Activated CD4-positive, CD25-positive, alpha-beta regulatory T cell treated with anti-CD3 and anti-CD28 coated beads, Interleukin-2, amount 50 U/mL, for 16 hours (primary cell): Measurements from ENCODE around the gene DBH.
"Not testable (repeated sequence)": the region's sequence is repeated elsewhere in the genome, so short reads cannot be mapped to it uniquely, and the experiment has no call there.

Experiments
- DNase-seq: peaks from one replicate; pipeline ENCODE4 v3.0.0-alpha.2; 2020; ENCODE audit warnings: low read depth, low spot score

Gene DBH

DNA sequence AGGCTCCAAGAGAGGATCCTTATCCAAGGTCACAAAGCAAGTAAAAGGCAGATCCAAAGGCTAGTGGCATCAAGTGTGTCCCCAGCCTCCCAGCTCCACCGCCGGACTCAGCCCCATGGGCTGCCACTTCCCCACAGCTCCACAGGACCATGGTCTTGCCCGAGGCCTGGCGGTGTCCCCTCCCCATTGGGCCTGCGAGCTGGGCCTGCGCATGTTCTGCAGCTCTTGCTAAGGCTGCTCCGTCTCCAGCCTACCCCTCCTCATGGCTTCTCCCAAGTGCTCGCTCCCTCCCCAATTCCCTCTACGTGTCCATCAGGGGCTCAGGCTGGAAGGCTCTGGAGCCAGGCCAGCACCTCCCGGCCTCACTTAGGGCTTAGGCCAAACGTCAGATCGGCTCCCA is 29.4 kb downstream of the DBH start:
- no peak for DNase-seq

DNA sequence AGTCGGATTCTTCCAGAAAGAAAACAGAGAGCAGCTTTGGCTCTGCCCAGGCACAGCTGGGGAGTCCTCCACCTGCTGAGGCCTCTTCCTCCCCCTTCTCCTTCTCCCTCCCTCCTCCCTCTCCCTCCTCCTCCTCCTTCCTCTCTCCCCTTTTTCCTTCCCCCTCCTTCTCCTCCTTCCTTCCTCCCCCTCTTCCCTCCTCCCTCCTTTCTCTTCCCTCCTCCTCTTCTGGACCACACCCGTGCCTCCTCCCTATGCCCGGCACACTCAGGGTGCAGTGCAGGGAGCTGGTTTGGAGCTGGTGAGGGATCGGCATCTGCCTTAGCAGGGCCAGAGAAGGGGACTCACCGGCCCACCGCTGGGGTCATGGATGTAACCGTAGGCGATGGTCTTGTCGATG is 30.2 kb downstream of the DBH start:
- DNase-seq, result no peak

DNA sequence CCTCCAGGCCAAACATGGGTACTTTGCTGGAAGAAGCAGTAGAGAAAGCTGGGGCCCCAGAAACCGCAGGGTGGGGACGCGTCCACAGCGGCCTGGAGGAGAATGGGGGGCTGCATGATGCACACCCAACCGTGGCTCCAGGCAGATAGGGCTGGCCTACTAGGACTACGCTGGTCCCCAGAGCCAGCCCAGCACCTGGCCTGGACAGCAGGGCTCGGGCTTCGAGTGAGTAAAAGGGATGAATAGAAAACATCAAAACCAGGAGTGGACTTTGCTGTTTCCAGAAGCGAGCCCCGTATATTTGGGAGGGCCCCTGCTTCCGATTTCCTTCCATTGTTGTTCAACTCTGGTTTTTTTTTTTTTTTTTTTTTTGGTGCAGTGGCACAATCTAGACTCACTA is 30.7 kb downstream of the DBH start:
- no peak for DNase-seq

DNA sequence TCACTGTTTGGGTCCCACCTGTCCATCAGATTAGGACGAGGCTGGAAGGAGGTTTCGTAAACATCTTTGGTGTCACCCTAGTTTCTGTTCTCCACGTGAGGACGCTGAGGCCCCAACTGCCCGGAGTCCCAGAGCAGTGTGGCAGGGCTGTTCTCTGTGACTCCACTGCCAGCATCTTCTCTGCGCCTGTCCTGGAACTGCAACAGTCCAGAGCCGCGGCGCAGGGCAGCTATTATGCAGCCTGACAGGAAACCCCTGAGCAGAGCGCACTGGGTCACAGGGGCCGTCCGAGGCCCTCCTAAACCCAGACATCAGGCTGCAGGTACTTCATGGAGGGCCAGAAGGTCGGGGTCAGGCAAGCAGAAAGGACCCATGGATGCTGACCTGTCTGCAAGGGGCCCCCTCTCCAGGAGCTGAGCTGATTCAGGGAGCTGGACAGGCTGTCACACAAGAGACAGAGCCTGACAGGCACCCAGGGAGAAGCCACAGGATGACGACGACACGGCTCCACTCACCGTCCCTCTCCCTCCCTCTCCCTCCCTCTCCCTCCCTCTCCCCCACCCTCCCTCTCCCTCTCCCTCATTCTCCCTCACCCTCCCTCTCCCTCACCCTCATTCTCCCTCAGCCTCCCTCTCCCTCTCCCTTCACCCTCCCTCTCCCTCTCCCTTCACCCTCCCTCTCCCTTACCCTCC is 31.7 kb downstream of the DBH start:
- DNase-seq, result no peak

DNA sequence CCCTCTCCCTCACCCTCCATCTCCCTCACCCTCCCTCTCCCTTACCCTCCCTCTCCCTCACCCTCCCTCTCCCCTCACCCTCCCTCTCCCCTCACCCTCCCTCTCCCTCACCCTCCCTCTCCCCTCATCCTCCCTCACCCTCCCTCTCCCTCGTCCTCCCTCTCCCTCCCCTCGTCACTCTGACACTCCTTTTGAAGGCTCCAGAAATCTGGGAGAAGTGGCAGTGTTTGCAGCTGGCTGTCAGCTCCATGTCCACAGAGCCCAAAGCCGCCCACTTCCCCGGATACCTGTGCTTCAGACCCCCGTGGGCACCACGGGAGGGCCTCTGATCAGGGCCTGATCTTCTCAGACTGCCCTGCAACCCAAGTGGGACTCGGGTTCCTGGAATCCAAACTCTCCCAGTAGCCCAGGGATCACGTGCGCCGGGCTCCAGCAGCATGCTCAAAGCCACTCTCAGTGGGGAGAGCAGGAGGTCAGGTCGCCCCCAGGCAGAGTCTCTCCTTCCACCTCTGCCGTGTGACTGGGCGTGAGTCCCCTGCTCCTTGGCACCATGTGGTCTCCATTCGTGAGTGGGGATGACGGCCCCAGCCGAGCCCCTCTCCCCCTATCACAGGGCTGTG is 33.1 kb downstream of the DBH start:
- DNase-seq, result no peak

DNA sequence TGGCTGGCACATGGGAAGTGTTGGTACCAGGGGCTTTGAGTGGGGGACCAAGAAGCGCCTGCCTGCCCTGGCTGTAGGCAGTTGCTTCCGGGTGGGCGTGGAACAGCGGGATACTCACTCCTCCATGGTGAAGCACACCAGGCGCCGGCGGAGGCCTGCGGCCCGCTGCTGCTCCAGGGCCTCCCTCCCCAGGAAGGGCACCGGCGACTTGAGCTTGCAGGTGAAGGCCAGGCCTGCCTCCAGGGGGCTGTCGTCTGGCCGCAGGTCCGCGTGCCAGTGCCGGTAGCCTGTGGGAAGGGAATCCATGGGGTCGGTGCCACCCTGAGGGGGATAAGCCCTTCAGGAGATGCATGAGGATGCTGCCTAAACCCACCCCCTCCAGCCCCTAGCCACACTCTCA is 34.3 kb downstream of the DBH start:
- no peak for DNase-seq

DNA sequence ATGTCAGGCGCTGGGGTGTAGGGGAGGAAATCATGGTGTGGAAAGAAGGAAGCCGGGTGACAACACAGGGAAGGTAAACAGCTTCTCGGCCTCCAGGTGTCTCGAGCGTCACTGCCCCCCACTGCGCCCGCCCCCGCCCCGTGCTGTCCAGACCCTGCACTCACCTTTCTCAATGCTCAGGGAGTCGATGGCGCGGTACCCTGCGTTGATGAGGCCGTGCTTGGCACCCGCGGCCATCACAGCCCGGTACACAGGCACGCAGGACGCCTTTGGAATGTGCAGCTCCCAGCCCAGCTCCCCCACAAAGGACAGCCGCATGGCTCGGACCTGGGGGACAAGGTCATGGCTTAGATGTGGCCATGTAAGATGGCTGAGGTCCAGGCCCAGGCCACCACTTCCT is 35.2 kb downstream of the DBH start:
- no peak for DNase-seq

DNA sequence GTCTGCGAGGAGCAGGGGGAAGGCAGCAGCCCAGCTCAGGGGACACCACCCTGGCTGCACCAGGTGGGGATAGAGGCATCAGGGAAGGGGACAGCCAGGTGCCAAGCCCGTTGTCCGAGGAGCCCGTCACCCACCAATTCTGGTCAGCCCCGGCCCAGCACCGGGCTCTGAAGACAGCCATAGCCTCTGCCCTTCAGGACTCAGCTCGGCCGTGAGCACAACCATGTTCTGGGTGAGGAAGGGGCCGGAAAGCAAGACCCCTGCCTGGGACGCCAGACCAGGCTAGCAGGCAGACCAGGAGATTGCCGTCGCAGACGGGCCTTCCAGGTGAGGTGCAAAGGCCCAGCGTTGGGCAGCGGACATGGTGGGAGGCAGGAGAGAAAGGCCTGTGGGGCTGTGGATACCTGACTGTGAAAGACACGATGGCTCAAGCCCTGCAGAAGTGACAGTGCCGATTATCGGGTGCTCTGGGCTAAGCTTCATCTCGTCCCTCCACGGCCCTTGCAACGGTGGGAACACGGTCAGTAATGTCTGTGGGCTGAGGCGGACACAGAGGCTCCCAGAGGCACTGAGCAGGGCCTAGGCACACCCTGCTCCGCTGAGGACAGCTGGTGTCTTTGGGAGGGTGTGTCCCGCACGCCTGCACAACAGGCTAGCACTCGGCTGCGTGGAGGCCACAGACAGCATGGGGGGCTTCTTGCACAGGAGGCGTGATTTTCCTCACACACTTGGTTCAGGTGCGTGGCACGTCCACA is 36.5 kb downstream of the DBH start:
- DNase-seq, result no peak

DNA sequence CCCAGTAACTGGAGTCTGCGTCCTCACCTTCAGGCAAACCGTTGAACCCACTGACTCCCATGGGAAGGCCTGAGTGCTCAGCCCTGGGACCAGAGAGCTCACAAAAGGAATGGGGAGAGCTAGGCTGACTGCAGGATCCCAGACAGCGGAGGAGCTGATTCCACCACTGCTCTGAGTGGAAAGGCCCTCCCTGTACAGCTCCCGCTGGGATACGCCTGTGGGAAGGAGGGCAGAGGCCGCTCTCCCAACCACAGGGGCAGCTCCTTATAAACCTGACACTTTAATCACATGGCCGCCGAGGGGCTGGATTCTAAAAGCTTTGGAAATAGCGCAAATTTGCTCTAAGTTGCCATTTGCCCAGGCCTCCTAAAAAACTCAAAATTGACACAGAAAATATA is 37.1 kb downstream of the DBH start:
- no peak for DNase-seq

DNA sequence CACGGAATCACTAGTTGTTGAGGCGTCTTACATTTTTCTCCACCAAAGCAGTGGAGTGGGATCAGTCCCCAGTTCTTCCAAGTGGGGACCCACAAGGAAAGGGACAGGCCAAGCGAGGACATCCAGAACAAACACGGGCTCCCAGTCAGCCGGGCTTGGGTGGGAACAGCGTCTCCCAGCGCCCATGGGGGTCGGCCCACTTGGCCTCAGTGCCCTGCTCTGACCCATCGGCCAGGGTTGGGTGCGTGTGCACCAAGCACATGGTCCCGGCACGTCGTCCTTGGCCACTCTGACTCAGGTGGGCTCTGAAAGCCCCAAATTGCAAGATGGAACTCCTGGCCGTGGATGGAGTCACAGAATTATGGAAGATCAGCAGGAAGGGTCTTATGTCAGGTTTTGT is 37.9 kb downstream of the DBH start:
- no peak for DNase-seq

DNA sequence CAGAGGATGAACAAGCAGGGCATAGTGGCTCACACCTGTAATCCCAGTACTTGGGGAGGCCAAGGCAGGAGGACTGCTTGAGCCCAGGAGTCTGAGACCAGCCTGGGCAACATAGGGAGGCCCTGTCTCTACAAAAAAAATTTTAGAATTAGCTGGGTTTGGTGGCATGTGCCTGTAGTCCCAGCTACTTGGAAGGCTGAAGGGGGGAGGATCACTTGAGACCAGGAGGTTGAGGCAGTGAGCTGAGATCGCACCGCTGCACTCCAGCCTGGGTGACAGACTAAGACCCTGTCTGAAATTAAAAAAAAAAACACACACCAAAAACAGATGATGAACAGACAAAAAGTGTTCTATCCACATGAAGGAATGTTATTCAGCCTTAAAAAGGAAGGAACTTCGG is 39.6 kb downstream of the DBH start:
- not testable (repeated sequence) for DNase-seq

DNA sequence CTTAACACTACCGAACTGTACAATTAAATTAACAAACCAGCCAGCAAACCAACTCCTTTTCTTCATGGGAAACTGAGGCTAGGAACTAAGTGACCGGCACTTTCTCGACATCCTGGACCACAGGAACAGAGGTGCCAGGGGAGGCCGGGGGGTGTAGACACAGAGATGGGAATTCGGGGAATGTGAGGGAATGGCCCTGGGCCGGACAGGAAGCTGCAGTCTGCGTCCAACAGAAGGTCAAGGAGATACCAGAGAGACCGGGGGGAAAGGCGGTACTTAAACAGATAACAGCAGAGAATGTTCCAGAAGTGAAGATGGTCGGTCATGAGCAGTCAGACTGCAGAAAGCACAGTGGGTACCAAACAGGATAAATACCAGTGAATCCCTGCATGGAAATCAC is 40.3 kb downstream of the DBH start:
- no peak for DNase-seq

DNA sequence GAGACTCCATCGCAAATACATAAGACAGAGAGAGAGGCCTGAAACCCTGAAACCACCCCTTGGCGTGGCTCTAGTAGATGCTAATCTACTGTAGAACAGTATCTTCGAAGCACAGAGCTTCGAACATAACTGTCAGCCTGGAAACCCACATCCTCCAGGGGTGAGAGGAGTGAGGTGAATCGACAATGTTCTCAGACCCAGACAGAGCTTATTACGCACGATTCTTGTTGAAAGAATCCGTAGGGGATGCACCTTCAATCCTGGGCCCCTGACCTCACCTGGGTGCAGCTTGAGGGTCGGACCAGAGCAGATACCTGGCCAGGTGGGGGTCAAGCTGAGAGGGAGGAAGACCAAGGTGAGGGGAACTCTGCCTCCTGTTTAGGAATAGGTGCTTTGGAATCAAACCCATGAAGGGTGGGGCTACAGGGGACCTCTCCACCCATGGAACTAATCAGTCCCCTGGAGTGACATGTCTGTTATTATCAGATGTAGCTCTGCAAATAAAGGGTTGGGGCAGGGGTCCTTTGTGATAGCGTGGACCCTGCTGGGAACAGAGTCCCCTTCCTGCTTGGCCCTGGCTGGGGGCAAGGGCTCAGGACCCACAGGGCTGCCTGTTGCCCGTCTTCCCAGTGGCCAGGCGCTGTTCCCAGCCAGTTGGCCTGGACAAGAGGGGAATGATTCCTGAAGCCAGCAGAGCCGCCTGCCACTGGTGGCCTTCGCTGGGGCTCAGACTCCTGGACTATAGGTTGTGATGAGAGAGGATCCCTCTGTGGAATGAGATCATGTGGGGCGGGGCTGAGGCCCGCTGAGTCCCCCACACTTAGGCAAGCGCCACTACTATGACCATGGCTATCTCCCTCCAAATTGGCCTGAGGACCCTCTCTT is 41.2 kb downstream of the DBH start:
- DNase-seq, result peak; percentile 47

DNA sequence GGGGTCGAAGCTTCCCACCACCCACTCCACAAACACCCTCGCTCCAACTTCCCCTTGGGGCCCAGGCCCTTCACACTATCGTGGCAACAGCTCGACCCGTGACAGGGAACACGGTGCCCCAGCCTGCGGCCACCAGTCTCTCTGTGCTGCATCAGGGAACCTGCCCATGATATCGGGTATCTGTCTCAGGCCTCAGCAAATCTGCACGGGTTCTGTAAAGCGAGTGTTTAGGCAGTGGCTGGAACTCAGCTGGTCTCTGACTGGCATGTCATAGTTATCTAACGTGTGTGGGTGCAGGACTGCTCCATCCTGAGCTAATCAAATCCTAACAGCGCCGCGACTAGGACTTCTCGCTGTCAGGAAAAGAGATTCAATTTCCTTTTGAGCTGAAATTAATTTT is 42.9 kb downstream of the DBH start:
- DNase-seq, result no peak

DNA sequence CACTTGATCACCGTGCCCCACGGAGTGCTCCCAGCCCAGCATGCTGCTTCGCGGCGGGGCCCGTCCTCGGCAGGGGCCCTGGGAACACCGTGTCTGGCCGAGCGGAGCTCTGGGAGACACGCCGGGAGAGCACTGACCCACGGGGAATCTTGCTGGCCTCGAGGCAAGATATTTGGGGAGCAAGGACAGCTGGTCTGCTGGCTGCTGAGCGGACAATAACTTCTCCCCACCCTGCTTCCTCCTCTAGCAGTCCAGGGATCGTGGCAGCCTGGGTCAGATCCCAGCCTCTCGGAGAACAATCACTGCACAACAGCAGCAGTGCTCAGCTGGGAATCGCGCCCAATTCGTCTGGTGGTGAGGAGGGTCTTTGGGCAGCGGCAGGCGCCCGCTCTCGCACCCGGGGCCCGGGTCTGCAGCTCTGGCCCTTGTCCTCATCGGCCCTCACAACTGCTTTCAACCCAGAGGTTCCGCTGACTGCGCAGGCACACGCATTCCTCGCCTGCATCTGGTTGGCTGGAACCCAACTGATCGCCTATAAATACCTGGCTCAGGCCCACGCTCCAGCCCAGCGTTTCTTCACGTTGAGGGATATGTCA is 43.4 kb downstream of the DBH start:
- no peak for DNase-seq

DNA sequence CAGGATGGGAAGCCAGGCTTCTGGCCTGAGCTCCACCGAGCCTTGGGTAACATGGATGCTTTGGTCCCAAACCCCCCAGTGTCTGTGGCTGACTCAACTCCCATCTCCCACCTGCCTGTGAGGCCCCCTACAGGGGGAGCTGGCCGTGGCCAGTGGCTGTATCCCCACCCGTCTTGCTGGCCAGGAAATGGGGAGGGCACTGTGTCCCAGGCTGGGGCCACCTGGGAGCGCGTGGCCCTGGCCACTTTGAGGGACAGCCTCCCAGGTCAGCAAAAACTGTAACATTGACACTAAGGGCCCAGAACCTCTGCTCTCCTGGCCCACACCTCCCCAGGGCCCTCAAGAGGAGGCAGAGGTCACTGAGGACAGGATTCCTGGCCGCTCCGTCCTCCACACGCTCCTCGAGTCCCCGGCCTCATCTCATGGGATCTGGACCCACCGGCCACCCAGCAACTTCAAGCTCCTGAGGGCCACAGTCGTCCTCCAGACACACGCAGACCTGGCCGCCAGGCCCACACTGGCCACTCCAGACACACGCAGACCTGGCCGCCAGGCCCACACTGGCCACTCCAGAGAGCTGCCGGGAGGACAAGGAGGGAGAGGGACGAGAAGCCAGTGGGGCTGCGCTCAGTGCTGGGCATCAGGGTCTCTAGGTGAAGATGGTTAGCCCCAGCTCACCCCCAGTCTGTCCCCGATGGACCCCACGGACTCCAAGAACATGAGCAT is 44.2 kb downstream of the DBH start:
- no peak for DNase-seq

DNA sequence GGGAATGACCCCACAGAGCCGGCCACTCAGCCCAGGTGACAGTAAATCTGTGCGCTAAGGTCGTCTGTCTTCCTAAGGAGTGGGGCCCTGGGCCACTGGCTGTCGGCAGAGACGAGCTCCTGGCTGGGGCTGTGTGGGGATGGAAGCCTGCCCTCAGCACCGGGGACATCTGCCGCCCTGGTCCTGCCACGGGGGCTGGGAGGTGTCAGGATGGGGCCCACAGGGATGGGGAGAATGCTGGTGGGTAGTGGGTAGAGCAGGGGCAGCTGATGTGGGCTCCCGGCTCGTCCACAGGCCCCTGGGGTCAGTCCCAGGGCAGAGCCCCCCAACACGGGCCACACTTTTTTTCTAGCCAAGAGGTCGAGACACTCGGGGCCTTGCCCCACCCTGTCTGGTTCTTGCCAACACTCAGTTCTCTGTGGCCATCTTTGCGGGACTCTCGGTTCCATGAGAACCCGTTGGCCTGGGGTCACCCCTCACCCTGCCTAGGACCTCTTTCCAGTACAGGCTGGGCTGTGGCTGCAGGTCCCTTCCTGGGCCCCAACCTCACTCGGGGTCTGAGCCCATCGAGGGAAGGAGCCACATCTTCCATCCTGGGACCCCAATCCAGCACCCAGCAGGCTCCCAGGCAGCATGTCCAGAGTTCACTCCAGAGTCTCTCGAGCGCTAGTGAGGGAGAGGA is 45.0 kb downstream of the DBH start:
- no peak for DNase-seq

DNA sequence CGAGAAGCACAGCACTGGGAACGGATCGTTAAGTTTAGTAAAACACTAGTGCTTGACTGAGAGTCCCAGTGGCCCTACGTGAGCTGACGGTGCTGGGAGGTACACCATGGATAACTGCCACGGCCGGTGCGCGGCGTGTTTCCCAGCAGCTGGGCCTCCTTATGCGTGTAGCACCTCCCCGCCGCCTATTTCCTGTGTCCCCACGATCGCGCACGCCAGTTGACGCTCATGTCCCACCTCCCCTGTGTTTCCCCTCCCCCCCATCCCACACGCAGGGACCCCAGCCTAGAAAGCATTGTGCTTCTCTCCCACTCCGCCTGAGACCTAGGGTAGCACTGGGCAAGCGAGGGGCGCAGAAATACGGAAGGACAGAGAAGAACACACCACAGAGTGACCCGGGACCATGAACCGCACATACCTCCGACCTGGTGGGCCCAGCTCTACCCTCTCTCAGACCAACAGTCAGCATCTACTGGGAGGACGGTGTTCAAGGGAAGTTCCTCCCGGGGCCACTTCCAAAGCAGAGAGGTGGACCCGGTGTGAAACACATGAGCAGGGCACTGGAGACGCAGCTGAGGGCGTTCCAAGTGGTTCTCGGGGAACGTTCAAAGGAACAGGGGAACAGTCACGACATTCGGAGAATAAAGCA is 45.6 kb downstream of the DBH start:
- no peak for DNase-seq

DNA sequence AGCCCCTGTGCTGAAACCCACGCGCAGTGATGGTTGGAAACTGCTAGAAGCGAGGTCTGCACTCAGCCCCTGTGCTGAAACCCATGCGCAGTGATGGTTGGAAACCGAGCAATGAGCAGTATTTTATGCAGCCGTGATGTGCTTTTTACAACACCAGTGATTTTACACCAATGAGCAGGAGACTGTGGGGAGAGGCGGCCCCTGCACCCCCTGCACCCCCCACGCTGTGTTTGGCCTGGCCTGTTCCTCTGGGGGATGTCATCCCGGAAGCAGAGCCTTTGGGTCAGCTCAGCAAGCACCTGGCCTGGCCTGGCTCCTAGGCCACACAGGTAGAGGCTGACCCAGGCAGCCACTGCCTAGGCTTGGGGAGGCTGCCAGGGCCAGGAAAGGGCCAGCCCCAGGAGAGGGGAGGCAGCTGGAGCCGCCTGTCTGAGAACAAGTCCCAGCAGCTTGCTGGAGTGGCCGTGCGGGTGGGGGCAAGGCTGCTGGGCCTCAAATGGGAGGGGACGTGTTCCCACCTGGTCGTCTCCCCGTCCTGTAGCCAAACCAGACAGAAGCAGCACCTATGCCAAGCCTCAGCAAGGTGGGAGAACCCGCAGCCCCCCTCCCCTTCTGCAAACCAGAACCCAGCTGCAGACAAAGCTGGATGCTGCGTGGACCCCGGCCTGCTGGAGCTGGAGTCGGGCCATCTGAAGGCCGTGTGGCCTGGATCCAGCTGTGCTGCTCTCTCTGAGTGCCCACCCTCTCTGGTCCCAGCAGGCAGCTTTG is 46.8 kb downstream of the DBH start:
- DNase-seq, result no peak
